ENCODE results near the gene PALD1. TPM values are rescaled to one million over a fixed set of nuclear protein-coding genes. Genes with fewer than 3 reads are reported as not detected.

The PALD1 gene
- polyA plus RNA-seq, 1 experiment: 0.17 TPM

DNA sequence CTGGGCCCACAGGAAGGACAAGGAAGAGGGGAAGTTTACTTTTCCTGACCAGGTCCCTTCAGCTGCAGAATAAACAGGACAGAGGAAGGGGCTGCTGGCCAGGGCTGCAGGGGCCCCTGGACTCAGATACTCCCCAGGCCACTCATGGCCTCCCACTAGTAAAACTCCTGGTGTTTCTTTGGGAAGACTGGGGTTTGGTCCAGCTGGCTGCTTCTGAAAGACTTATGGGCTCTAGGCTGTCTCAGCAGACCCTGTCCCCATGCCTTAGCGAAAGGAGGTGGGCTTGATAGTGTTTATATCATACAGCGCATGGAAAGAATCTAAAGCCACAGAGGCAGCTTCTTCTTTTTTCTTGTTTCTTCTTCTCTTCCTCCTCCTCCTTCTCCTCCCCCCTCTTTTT lies 56.4 kb downstream of the PALD1 start:
- peaks cover 5% of the 10 kb centered on the region; the same call in 1 of the 2 replicates for H3K9me3 ChIP-seq (ENCODE audit: control insufficient read depth, insufficient read depth, low read length)
- ChIA-PET POLR2A (no interaction called here), CTCF (no interaction called here)
- H3K27ac ChIP-seq (ENCODE audit: low read depth, low read length): no peak overlapping the region
- H3K27me3 ChIP-seq (ENCODE audit: control insufficient read depth, insufficient read depth, low read length): peaks cover 33% of the 10 kb centered on the region
- no peak for DNase-seq (ENCODE audit: low read depth, low spot score)
- no peak overlapping the region for H3K4me3 ChIP-seq (ENCODE audit: low read depth, low read length)
- TF ChIP-seq, protein P1, sequence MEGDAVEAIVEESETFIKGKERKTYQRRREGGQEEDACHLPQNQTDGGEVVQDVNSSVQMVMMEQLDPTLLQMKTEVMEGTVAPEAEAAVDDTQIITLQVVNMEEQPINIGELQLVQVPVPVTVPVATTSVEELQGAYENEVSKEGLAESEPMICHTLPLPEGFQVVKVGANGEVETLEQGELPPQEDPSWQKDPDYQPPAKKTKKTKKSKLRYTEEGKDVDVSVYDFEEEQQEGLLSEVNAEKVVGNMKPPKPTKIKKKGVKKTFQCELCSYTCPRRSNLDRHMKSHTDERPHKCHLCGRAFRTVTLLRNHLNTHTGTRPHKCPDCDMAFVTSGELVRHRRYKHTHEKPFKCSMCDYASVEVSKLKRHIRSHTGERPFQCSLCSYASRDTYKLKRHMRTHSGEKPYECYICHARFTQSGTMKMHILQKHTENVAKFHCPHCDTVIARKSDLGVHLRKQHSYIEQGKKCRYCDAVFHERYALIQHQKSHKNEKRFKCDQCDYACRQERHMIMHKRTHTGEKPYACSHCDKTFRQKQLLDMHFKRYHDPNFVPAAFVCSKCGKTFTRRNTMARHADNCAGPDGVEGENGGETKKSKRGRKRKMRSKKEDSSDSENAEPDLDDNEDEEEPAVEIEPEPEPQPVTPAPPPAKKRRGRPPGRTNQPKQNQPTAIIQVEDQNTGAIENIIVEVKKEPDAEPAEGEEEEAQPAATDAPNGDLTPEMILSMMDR (IDR thresholded peaks at IDR 0.05; ENCODE audit: low read depth, low read length): no peak

DNA sequence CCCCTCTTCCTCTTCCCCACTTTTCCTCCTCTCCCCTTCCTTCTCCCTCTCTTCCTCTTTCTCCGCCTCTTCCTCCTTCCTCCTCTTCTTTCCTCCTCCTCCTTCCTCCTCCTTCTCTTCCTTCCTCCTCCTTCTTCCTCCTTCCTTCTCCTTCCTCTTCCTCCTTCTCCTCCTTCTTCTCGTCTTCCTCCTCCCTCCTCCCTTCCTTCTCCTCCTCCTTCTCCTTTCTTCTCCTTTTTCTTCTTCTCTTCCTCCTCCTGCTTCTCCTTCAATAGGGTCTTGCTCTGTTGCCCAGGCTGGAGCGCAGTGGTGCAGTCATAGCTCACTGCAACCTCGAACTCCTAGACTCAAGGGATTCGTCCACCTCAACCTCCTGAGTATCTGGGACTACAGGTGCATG lies 56.9 kb downstream of the PALD1 start:
- H3K9me3 ChIP-seq (ENCODE audit: control insufficient read depth, insufficient read depth, low read length): peaks cover 5% of the 10 kb centered on the region; the same call in 1 of the 2 replicates
- TF ChIP-seq, protein P1 (IDR thresholded peaks at IDR 0.05; ENCODE audit: low read depth, low read length): no peak
- H3K27me3 ChIP-seq (ENCODE audit: control insufficient read depth, insufficient read depth, low read length): peaks cover 33% of the 10 kb centered on the region
- DNase-seq (ENCODE audit: low read depth, low spot score): no peak
- ChIA-PET POLR2A (no interaction called here), CTCF (interaction anchor here (0.8 kb wide), 1 partner anchor 175 kb away, joined by 6 read pairs; no protein-coding TSS in a partner anchor)
- H3K27ac ChIP-seq (ENCODE audit: low read depth, low read length): no peak overlapping the region
- H3K4me3 ChIP-seq (ENCODE audit: low read depth, low read length): no peak overlapping the region

DNA sequence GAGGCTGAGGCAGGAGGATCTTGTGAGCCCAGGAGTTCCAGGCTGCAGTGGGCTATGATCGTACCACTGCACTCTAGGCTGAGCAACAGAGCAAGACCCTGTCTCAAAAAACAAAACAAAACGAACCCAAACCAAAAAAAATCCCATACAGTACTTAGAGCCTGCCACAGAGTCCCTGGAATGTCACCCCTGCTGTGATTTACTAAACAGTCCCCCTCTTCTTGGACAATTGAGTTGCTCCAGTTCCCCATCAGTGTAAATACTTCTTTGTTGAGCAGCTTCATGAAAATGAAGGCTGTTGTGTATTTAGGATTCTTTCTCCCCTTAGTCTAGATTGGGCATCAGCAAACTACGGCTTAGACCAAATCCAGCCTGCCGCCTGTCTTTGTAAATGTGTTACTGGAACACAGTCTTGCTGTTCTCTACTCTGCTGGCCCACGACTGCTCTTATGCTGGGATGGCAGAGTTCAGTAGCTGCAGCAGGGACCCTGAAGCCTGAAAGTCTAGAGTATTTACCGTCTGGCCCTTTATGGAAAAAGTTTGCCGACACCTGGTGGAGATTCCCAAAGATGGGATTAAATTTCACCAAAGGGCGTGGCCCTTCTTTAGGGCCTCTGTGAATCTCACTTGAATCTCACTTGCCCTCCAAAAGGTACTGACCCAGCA lies 57.8 kb downstream of the PALD1 start:
- DNase-seq (ENCODE audit: low read depth, low spot score): no peak
- TF ChIP-seq, protein P1 (IDR thresholded peaks at IDR 0.05; ENCODE audit: low read depth, low read length): 0 out of 2 replicates have a peak, but pooled peaks have one; percentile 13
- CTCF ChIA-PET: interaction anchor here (0.8 to 1.4 kb wide), 2 partner anchors 75 to 174 kb away, joined by 6 read pairs; no protein-coding TSS in a partner anchor
- Histone ChIP-seq H3K27ac (ENCODE audit: low read depth, low read length) (no peak overlapping the region), H3K9me3 (ENCODE audit: control insufficient read depth, insufficient read depth, low read length) (peaks cover 5% of the 10 kb centered on the region; the same call in 1 of the 2 replicates), H3K27me3 (ENCODE audit: control insufficient read depth, insufficient read depth, low read length) (peaks cover 32% of the 10 kb centered on the region), H3K4me3 (ENCODE audit: low read depth, low read length) (no peak overlapping the region)
- POLR2A ChIA-PET: no interaction called here

DNA sequence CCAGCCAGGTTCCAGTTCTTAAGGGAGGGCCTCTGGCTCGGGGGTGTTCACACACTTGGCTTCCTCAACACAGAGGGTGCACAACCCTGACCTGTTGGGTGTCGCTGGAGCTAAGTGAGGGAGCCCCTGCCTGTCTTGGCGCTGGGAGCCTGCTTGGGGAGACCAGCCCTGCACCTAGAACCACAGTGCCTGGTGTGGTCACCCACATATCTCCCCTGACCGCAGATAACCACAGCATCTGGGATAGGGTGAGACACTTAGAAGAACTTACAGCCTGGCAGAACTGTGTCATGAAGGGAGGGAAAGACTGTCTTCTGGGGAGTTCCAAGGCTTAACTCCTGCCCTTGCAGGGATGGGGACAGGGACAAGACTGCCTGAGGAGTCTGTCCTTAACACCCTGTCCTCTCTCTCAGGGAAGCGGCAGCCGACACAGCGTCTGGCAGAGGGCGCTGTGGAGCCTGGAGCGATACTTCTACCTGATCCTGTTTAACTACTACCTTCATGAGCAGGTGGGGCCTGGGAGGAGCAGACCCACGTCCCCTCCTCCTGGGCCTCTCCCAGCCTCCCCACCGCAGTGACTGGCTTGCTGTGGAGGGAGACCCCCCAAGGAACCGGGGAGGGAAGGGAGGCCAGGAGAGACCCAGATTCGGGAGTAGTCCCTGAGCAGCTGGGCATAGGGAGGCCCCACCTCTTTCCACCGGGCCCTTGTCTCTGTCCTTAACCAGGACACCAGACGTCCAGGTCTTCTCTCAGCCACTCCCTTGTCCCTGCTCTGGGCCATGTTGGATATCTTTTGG lies 59.0 kb downstream of the PALD1 start:
- Histone ChIP-seq H3K9me3 (ENCODE audit: control insufficient read depth, insufficient read depth, low read length) (peaks cover 5% of the 10 kb centered on the region; the same call in 1 of the 2 replicates), H3K4me3 (ENCODE audit: low read depth, low read length) (no peak overlapping the region), H3K27ac (ENCODE audit: low read depth, low read length) (no peak overlapping the region), H3K27me3 (ENCODE audit: control insufficient read depth, insufficient read depth, low read length) (peaks cover 30% of the 10 kb centered on the region)
- no peak for DNase-seq (ENCODE audit: low read depth, low spot score)
- ChIA-PET POLR2A (no interaction called here), CTCF (interaction anchor here (0.7 to 1.4 kb wide), 3 partner anchors 47 to 77 kb away, joined by 3 to 6 read pairs (median 6); no protein-coding TSS in a partner anchor)
- TF ChIP-seq, protein P1 (IDR thresholded peaks at IDR 0.05; ENCODE audit: low read depth, low read length): peak; percentile 34

DNA sequence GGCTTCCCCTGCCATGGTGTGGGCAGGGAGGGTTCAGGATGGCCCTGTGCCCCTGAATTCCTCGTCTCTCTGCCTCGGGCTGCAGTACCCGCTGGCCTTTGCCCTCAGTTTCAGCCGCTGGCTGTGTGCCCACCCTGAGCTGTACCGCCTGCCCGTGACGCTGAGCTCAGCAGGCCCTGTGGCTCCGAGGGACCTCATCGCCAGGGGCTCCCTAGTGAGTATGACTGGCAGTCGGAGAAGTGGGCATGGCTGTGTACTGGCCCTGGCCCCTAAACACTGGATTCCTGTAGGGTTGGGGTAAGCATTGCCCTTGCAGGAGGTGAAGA lies 59.6 kb downstream of the PALD1 start:
- peaks cover 30% of the 10 kb centered on the region for H3K27me3 ChIP-seq (ENCODE audit: control insufficient read depth, insufficient read depth, low read length)
- POLR2A ChIA-PET: no interaction called here
- H3K4me3 ChIP-seq (ENCODE audit: low read depth, low read length): no peak overlapping the region
- peaks cover 5% of the 10 kb centered on the region; the same call in 1 of the 2 replicates for H3K9me3 ChIP-seq (ENCODE audit: control insufficient read depth, insufficient read depth, low read length)
- no peak overlapping the region for H3K27ac ChIP-seq (ENCODE audit: low read depth, low read length)
- DNase-seq (ENCODE audit: low read depth, low spot score): no peak
- CTCF ChIA-PET: interaction anchor here (1.1 kb wide), 1 partner anchor 77 kb away, joined by 6 read pairs; no protein-coding TSS in a partner anchor
- TF ChIP-seq, protein P1 (IDR thresholded peaks at IDR 0.05; ENCODE audit: low read depth, low read length): no peak

Measured in AG04450 (cell line).